ENCODE measurements around the gene UNC13D. TPM values are rescaled to one million over a fixed set of nuclear protein-coding genes. Genes with fewer than 3 reads are reported as not detected.

UNC13D gene
- total and polyA plus RNA-seq, 12 donors: 3.0 to 20.7 (median 8.5) TPM

GRCh38 chr17:75850928-75851692 lies 6.9 kb upstream of the UNC13D start:
- Histone ChIP-seq H3K4me3 (no peak overlapping the region), H3K27me3 (no peaks in the 10 kb centered on the region), H3K36me3 (peaks cover 0 to 74% (median 34%) of the 10 kb centered on the region in 9 donors), H3K4me1 (peaks cover 52 to 90% (median 83%) of the 10 kb centered on the region in 9 donors), H3K27ac (peak overlapping the region; percentile 58 to 92 (median 82)), H3K9me3 (no peaks in the 10 kb centered on the region)
- WGBS, 2 donors: 66 to 72% methylated on average over 12 of the region's 12 CpGs
- no peak for TF ChIP-seq CTCF (IDR thresholded peaks at IDR 0.05)
- DNase-seq (peak in 1 of 2 donors; percentile 44), ATAC-seq (peak in 2 of 8 donors; percentile 6 to 11)
- intact Hi-C loops (cut with DNase I): no loop called here

- peaks cover 0 to 83% (median 34%) of the 10 kb centered on the region in 9 donors for H3K36me3 ChIP-seq
- WGBS, 2 donors: 53 to 61% methylated on average over 9 of the region's 9 CpGs
- DNase-seq (no peak), ATAC-seq (no peak)
- TF ChIP-seq CTCF (IDR thresholded peaks at IDR 0.05): no peak
- intact Hi-C loops (cut with DNase I): loop anchor here in 1 of 10 donors (5.0 kb wide), 1 partner anchor 72 kb away; a partner anchor contains a TSS
- peaks cover 65 to 100% (median 96%) of the 10 kb centered on the region in 9 donors for H3K4me1 ChIP-seq
- H3K27ac ChIP-seq: peak overlapping the region; percentile 20 to 92 (median 86)
- no peaks in the 10 kb centered on the region for H3K9me3 ChIP-seq
- no peaks in the 10 kb centered on the region for H3K27me3 ChIP-seq
- H3K4me3 ChIP-seq: peak overlapping the region in 2 of 10 donors; percentile 0
Measured at GRCh38 chr17:75849724-75850123, 5.5 kb upstream of the UNC13D start.

- H3K4me1 ChIP-seq: peaks cover 68 to 100% (median 96%) of the 10 kb centered on the region in 9 donors
- peak overlapping the region in 2 of 10 donors; percentile 0 for H3K4me3 ChIP-seq
- H3K27me3 ChIP-seq: no peaks in the 10 kb centered on the region
- peak overlapping the region; percentile 20 to 92 (median 86) for H3K27ac ChIP-seq
- intact Hi-C loops (cut with DNase I): loop anchor here in 1 of 10 donors (5.0 kb wide), 1 partner anchor 72 kb away; a partner anchor contains a TSS
- WGBS, 2 donors: 69 to 71% methylated on average over 11 of the region's 11 CpGs
- H3K36me3 ChIP-seq: peaks cover 0 to 83% (median 34%) of the 10 kb centered on the region in 9 donors
- no peak for TF ChIP-seq CTCF (IDR thresholded peaks at IDR 0.05)
- no peaks in the 10 kb centered on the region for H3K9me3 ChIP-seq
- ATAC-seq (no peak), DNase-seq (no peak)
Measured at GRCh38 chr17:75849279-75849646, 5.1 kb upstream of the UNC13D start.

- Histone ChIP-seq H3K36me3 (peaks cover 0 to 83% (median 34%) of the 10 kb centered on the region in 9 donors), H3K4me3 (peak overlapping the region in 2 of 10 donors; percentile 0), H3K9me3 (no peaks in the 10 kb centered on the region), H3K27ac (peak overlapping the region; percentile 54 to 92 (median 86)), H3K4me1 (peaks cover 62 to 100% (median 91%) of the 10 kb centered on the region in 9 donors), H3K27me3 (no peaks in the 10 kb centered on the region)
- WGBS, 2 donors: 39 to 44% methylated on average over 16 of the region's 16 CpGs
- peak; percentile 79 to 80 for DNase-seq
- peak; percentile 37 to 78 (median 68) for TF ChIP-seq CTCF (IDR thresholded peaks at IDR 0.05)
- ATAC-seq: peak; percentile 21 to 72 (median 58)
- intact Hi-C loops (cut with DNase I): loop anchor here in 1 of 10 donors (5.0 kb wide), 1 partner anchor 71 kb away; a partner anchor contains a TSS
Measured at GRCh38 chr17:75848523-75849278, 4.5 kb upstream of the UNC13D start.
